ENCODE measurements around the gene RRP8.

DNA sequence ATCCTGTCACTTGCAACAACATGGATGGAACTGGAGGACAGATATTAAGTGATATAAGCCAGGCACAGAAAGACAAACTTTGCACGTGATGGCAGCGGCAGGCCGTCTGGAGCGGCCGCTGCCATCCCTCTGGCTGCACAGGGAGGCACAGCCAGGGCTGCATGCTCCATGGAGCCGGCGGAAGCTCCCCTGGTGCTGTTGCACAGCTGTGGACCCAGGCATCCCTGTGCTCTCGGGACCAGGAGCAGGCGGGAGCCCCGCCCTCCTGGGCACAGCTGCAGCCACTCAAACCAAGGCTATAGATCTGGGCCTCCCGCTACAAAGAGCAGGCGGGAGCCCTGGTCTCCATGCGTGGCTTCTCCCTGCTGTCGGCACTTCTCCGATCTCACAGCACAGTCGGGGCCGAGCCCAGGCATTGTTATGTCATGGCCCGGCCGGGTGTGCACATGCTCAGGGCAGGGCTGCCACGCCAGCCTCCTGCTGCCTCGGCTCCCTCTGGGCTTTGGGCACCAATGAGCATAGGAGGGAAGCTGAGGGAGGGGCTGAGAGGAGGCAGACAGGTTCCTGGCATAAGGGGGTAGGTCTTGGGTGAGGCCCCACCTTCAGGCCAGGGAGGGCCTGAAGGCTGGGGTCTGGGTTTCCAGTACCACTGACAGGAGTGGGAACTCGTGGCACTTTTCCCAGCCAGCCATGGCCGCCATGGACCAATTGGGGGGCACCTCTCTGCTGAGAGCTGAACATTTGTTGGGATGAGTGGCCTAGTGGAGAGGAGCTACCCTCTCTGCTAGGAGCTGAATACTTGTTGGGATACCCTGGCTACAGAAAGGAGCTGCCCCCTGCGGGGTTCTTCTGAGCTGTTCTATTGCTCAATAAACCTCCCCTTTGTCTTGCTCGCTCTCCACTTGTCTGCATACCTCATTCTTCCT is 16.7 kb downstream of the RRP8 start:
- no peak for TF ChIP-seq POLR2A (IDR thresholded peaks at IDR 0.05; ENCODE audit: borderline replicate concordance, extremely low read depth, insufficient read depth, insufficient read length)
- TF ChIP-seq POLR2AphosphoS5 (IDR thresholded peaks at IDR 0.05; ENCODE audit: low read depth, low read length): no peak
- TF ChIP-seq, protein P1, sequence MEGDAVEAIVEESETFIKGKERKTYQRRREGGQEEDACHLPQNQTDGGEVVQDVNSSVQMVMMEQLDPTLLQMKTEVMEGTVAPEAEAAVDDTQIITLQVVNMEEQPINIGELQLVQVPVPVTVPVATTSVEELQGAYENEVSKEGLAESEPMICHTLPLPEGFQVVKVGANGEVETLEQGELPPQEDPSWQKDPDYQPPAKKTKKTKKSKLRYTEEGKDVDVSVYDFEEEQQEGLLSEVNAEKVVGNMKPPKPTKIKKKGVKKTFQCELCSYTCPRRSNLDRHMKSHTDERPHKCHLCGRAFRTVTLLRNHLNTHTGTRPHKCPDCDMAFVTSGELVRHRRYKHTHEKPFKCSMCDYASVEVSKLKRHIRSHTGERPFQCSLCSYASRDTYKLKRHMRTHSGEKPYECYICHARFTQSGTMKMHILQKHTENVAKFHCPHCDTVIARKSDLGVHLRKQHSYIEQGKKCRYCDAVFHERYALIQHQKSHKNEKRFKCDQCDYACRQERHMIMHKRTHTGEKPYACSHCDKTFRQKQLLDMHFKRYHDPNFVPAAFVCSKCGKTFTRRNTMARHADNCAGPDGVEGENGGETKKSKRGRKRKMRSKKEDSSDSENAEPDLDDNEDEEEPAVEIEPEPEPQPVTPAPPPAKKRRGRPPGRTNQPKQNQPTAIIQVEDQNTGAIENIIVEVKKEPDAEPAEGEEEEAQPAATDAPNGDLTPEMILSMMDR (IDR thresholded peaks at IDR 0.05 in 2 of 3, conservative IDR thresholded peaks at IDR 0.05 in 1 of 3; ENCODE audit: borderline replicate concordance in 1 of 3, insufficient read depth in 1 of 3, low read depth in 2 of 3, low read length in 2 of 3): no peak
- no peak for TF ChIP-seq EZH2 (IDR thresholded peaks at IDR 0.05)
- no peak for TF ChIP-seq ELF1 (IDR thresholded peaks at IDR 0.05; ENCODE audit: borderline replicate concordance, low read depth)
- no peak for TF ChIP-seq YY1 (IDR thresholded peaks at IDR 0.05; ENCODE audit: extremely low read depth, insufficient replicate concordance, low read depth, low read length)
- TF ChIP-seq JUND (IDR thresholded peaks at IDR 0.05): no peak

All from HCT116 (cell line).